ENCODE data around the gene RELN. TPM values are rescaled to one million over a fixed set of nuclear protein-coding genes. Genes with fewer than 3 reads are reported as not detected.

Gene RELN
- total RNA-seq, 2 experiments from 2014 or later = not detected

DNA sequence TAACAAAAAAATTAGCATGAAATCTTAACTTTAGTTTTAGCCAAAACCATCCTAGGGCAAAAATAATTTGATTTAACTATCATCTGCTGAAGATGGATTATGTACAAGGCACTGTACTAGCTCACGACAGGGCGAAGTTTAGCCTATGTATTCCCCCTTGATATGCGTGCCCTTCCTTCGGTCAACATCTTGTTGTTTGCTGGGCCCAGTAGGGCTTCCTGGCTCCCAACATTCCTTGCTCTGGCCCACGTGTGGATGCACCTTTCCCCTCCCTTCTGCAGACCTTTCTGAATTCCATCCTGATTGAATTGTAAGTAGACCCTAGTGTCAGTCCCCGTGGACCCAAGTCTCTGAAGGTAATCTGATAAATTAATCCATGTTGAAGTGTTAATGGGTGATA, 212.0 kb downstream of the RELN start:
- Mint-ChIP-seq H3K9me3 (no peaks in the 10 kb centered on the region), H3K27ac (no peak overlapping the region), H3K4me3 (no peak overlapping the region), H3K27me3 (peaks cover 5% of the 10 kb centered on the region), H3K4me1 (ENCODE audit: low read depth) (no peaks in the 10 kb centered on the region), H3K36me3 (ENCODE audit: low read depth) (no peaks in the 10 kb centered on the region)
- ChIA-PET CTCF (no interaction called here), POLR2A (interaction anchor here (0.6 kb wide), 1 partner anchor 109 kb away, joined by 3 read pairs; no protein-coding TSS in a partner anchor)
- H3K4me3 ChIP-seq (ENCODE audit: low read length) = no peak overlapping the region
- intact Hi-C loops (cut with DNase I, micrococcal nuclease) = no loop called here
- DNase-seq (no peak), ATAC-seq (ENCODE audit: poor library complexity) (no peak)
- TF ChIP-seq, protein P1, sequence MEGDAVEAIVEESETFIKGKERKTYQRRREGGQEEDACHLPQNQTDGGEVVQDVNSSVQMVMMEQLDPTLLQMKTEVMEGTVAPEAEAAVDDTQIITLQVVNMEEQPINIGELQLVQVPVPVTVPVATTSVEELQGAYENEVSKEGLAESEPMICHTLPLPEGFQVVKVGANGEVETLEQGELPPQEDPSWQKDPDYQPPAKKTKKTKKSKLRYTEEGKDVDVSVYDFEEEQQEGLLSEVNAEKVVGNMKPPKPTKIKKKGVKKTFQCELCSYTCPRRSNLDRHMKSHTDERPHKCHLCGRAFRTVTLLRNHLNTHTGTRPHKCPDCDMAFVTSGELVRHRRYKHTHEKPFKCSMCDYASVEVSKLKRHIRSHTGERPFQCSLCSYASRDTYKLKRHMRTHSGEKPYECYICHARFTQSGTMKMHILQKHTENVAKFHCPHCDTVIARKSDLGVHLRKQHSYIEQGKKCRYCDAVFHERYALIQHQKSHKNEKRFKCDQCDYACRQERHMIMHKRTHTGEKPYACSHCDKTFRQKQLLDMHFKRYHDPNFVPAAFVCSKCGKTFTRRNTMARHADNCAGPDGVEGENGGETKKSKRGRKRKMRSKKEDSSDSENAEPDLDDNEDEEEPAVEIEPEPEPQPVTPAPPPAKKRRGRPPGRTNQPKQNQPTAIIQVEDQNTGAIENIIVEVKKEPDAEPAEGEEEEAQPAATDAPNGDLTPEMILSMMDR (IDR thresholded peaks at IDR 0.05) = no peak
- H3K4me1 ChIP-seq (ENCODE audit: insufficient read depth, low read length) = no peaks in the 10 kb centered on the region
- H3K27ac ChIP-seq (ENCODE audit: low read depth in 1 of 2, low read length in 2 of 2) = no peak overlapping the region
- peaks cover 0 to 4% of the 10 kb centered on the region in 2 experiments for H3K9me3 ChIP-seq (ENCODE audit: control insufficient read depth in 1 of 2, insufficient read depth in 1 of 2, low read length in 2 of 2)
- peaks cover 0 to 2% of the 10 kb centered on the region in 2 experiments for H3K27me3 ChIP-seq (ENCODE audit: control insufficient read depth in 1 of 2, insufficient read depth in 2 of 2, low read length in 2 of 2)
- H3K36me3 ChIP-seq (ENCODE audit: insufficient read depth, low read length) = no peaks in the 10 kb centered on the region

DNA sequence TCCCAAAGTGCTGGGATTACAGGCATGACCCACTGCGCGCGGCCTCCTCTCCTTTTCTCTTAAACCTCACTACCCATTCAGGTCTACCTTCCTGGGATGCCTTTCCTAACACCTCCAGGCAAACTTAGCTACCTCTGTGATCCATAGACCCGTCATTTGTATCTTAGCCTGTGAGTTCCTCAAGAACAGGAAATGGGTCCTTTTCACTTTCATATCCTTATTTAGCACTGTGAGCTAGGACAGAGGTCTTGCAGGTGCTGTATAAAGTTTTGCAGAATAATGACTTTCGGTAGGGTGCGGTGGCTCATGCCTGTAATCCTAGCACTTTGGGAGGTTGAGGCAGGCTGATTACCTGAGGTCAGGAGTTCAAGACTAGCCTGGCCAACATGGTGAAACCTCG, 215.7 kb downstream of the RELN start:
- Mint-ChIP-seq H3K27me3 (peaks cover 6% of the 10 kb centered on the region), H3K27ac (no peak overlapping the region), H3K36me3 (ENCODE audit: low read depth) (no peaks in the 10 kb centered on the region), H3K9me3 (no peaks in the 10 kb centered on the region), H3K4me3 (no peak overlapping the region), H3K4me1 (ENCODE audit: low read depth) (no peaks in the 10 kb centered on the region)
- ATAC-seq (ENCODE audit: poor library complexity) (no peak), DNase-seq (no peak)
- Histone ChIP-seq H3K4me3 (ENCODE audit: low read length) (no peak overlapping the region), H3K9me3 (ENCODE audit: control insufficient read depth in 1 of 2, insufficient read depth in 1 of 2, low read length in 2 of 2) (no peaks in the 10 kb centered on the region), H3K27ac (ENCODE audit: low read depth in 1 of 2, low read length in 2 of 2) (no peak overlapping the region), H3K4me1 (ENCODE audit: insufficient read depth, low read length) (no peaks in the 10 kb centered on the region), H3K36me3 (ENCODE audit: insufficient read depth, low read length) (no peaks in the 10 kb centered on the region), H3K27me3 (ENCODE audit: control insufficient read depth in 1 of 2, insufficient read depth in 2 of 2, low read length in 2 of 2) (peaks cover 0 to 2% of the 10 kb centered on the region in 2 experiments)
- intact Hi-C loops (cut with DNase I, micrococcal nuclease) = no loop called here
- ChIA-PET POLR2A (no interaction called here), CTCF (no interaction called here)
- TF ChIP-seq, protein P1 (IDR thresholded peaks at IDR 0.05) = no peak

DNA sequence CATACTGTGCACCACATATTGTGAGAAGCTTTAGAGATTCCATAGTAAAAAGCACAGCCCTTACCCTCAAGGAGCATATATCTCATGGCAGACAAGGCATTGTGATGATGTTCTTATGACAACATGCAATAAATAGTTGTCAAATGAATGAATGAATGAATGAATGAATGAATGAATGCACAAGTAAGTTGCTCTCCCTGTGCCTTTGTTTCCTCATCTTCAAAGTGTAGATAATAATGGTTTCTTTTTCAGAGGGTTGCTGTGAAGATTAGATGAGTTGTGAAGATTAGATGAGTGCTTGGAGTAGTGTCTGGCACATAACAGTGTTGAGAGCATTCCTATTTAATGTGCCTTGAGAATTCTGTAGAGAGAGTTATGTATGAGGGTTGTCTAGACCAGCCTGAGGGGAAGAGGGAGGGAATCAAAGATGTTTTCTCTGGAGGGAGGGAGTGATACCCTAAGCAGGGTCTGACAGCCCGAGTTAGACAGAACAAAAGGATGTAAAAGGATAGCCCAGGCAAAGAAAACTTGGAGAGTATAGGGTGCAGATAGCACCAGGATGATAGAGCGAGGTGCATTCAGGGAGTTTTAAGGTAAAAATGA, 217.2 kb downstream of the RELN start:
- H3K27ac ChIP-seq (ENCODE audit: low read depth in 1 of 2, low read length in 2 of 2) = no peak overlapping the region
- Mint-ChIP-seq H3K4me1 (ENCODE audit: low read depth) (no peaks in the 10 kb centered on the region), H3K36me3 (ENCODE audit: low read depth) (no peaks in the 10 kb centered on the region), H3K4me3 (no peak overlapping the region), H3K27ac (no peak overlapping the region), H3K27me3 (peaks cover 6% of the 10 kb centered on the region), H3K9me3 (no peaks in the 10 kb centered on the region)
- H3K4me1 ChIP-seq (ENCODE audit: insufficient read depth, low read length) = no peaks in the 10 kb centered on the region
- TF ChIP-seq, protein P1 (IDR thresholded peaks at IDR 0.05) = no peak
- ATAC-seq (ENCODE audit: poor library complexity) = no peak
- no peak for DNase-seq
- intact Hi-C loops (cut with DNase I, micrococcal nuclease) = no loop called here
- H3K9me3 ChIP-seq (ENCODE audit: control insufficient read depth in 1 of 2, insufficient read depth in 1 of 2, low read length in 2 of 2) = no peaks in the 10 kb centered on the region
- ChIA-PET CTCF (no interaction called here), POLR2A (no interaction called here)
- H3K4me3 ChIP-seq (ENCODE audit: low read length) = no peak overlapping the region
- no peaks in the 10 kb centered on the region for H3K36me3 ChIP-seq (ENCODE audit: insufficient read depth, low read length)
- H3K27me3 ChIP-seq (ENCODE audit: control insufficient read depth in 1 of 2, insufficient read depth in 2 of 2, low read length in 2 of 2) = peaks cover 0 to 2% of the 10 kb centered on the region in 2 experiments

Measured in CD4-positive, alpha-beta T cell (primary cell).